ENCODE results near the gene RAPGEF1.

- TF ChIP-seq, protein P1, sequence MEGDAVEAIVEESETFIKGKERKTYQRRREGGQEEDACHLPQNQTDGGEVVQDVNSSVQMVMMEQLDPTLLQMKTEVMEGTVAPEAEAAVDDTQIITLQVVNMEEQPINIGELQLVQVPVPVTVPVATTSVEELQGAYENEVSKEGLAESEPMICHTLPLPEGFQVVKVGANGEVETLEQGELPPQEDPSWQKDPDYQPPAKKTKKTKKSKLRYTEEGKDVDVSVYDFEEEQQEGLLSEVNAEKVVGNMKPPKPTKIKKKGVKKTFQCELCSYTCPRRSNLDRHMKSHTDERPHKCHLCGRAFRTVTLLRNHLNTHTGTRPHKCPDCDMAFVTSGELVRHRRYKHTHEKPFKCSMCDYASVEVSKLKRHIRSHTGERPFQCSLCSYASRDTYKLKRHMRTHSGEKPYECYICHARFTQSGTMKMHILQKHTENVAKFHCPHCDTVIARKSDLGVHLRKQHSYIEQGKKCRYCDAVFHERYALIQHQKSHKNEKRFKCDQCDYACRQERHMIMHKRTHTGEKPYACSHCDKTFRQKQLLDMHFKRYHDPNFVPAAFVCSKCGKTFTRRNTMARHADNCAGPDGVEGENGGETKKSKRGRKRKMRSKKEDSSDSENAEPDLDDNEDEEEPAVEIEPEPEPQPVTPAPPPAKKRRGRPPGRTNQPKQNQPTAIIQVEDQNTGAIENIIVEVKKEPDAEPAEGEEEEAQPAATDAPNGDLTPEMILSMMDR (IDR thresholded peaks at IDR 0.05; ENCODE audit: insufficient read depth, low read length): no peak
- TF ChIP-seq POLR2AphosphoS5 (IDR thresholded peaks at IDR 0.05; ENCODE audit: low read depth): no peak
- TF ChIP-seq, protein P2, sequence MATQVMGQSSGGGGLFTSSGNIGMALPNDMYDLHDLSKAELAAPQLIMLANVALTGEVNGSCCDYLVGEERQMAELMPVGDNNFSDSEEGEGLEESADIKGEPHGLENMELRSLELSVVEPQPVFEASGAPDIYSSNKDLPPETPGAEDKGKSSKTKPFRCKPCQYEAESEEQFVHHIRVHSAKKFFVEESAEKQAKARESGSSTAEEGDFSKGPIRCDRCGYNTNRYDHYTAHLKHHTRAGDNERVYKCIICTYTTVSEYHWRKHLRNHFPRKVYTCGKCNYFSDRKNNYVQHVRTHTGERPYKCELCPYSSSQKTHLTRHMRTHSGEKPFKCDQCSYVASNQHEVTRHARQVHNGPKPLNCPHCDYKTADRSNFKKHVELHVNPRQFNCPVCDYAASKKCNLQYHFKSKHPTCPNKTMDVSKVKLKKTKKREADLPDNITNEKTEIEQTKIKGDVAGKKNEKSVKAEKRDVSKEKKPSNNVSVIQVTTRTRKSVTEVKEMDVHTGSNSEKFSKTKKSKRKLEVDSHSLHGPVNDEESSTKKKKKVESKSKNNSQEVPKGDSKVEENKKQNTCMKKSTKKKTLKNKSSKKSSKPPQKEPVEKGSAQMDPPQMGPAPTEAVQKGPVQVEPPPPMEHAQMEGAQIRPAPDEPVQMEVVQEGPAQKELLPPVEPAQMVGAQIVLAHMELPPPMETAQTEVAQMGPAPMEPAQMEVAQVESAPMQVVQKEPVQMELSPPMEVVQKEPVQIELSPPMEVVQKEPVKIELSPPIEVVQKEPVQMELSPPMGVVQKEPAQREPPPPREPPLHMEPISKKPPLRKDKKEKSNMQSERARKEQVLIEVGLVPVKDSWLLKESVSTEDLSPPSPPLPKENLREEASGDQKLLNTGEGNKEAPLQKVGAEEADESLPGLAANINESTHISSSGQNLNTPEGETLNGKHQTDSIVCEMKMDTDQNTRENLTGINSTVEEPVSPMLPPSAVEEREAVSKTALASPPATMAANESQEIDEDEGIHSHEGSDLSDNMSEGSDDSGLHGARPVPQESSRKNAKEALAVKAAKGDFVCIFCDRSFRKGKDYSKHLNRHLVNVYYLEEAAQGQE (IDR thresholded peaks at IDR 0.05; ENCODE audit: insufficient replicate concordance, low read depth): no peak
- no peak for TF ChIP-seq SPI1 (IDR thresholded peaks at IDR 0.05; ENCODE audit: borderline replicate concordance, low read depth)
Measured at GRCh38 chr9:131597246-131597645, 142.6 kb downstream of the RAPGEF1 start.
